Adrenal gland (tissue), 12 donors: ENCODE data around the gene CLASP1. TPM values are rescaled to one million over a fixed set of nuclear protein-coding genes. Genes with fewer than 3 reads are reported as not detected.

ENCODE experiments used
- DNase-seq, 7 donors: peaks; one replicate each; pipeline ENCODE4 v3.0.0-alpha.2; 2019 to 2020
- H3K27ac ChIP-seq, 5 donors: fragments of 200-600 bp; sonication (generic) in 4 of 5; 1 replicate in 3 of 5; 2 replicates in 2 of 5; pipeline versions ENCODE4 v1.5.1 to v1.8.0; 2016 to 2020; ENCODE audit warnings: mild to moderate bottlenecking in 1 of 5
- H3K27me3 ChIP-seq: fragments of 200-600 bp; 2 replicates; pipeline ENCODE4 v1.8.0; 2021
- H3K36me3 ChIP-seq, 2 donors: fragments of 200-600 bp; replicated peaks in 1 of 2; 1 replicate in 1 of 2; 2 replicates in 1 of 2; pipeline versions ENCODE4 v1.5.1 to v1.8.0; 2018 to 2022
- H3K4me1 ChIP-seq, 2 donors: fragments of 200-600 bp; replicated peaks in 1 of 2; 1 replicate in 1 of 2; 2 replicates in 1 of 2; pipeline versions ENCODE4 v1.5.1 to v1.8.0; 2018 to 2021
- H3K4me3 ChIP-seq, 4 donors: fragments of 200-600 bp; sonication (generic) in 3 of 4; one replicate each; pipeline ENCODE4 v1.5.1; 2016 to 2018
- H3K9me3 ChIP-seq, 3 donors: fragments of 200-600 bp; sonication (generic) in 1 of 3; replicated peaks in 1 of 3; 1 replicate in 2 of 3; 2 replicates in 1 of 3; pipeline versions ENCODE4 v1.5.1 to v1.8.0; 2016 to 2021
- POLR2A ChIP-seq, 2 donors: fragments of 450-650 bp; IDR thresholded peaks; one replicate each; pipeline ENCODE4 v1.6.1; 2017; ENCODE audit warnings: antibody characterized with exemption in 2 of 2, mild to moderate bottlenecking in 2 of 2, moderate library complexity in 1 of 2
- WGBS, 4 donors: extraction: QIAGEN DNeasy Blood & Tissue Kit in 2 of 4; methylation state at CpG; one replicate each; pipeline versions ENCODE4 v1.1.5 to v1.1.7; 2013 to 2017; 5-methylcytosine and 5-hydroxymethylcytosine counted together
- intact Hi-C, 2 donors: fragments of 100-400 bp; cut with DNase I; formaldehyde crosslinking; loops; one replicate each; pipeline versions ENCODE4 v1.14.1 to v1.15.0; 2022 to 2023
- polyA plus RNA-seq, 3 donors: library from polyadenylated mRNA; stranded (reverse); fragments of 200-250 nt in 2 of 3; fragments of 350-450 nt in 1 of 3; fragmentation: Illumina TruSeq in 1 of 3; extraction: RNeasy Lipid Tissue Mini Kit (QIAGEN cat#74804) in 1 of 3; gene quantifications; one replicate each; pipeline ENCODE4 v1.2.3, GENCODE V29; 2013 to 2014
- total RNA-seq, 9 donors: library from RNA; depleted of rRNA in 4 of 9; stranded (reverse); fragments of >200 nt in 4 of 9; fragments of 120-200 nt in 1 of 9; fragmentation: NEBNext Ultra II Directional in 1 of 9; extraction: Animal tissue kit (Norgen Biotek cat#: 25700) in 1 of 9; gene quantifications; one replicate each; pipeline versions ENCODE4 v1.1.0 to v1.2.4, GENCODE V29; 2013 to 2023
- TF ChIP-seq, protein P1 (sequence below), 6 experiments: fragments of 450-650 bp in 4 of 6; fragments of 200-600 bp in 2 of 6; sonication (generic) in 1 of 6; IDR thresholded peaks; 1 replicate in 5 of 6; 2 replicates in 1 of 6; pipeline versions ENCODE4 v1.5.1 to v1.8.0; 2016 to 2021; ENCODE audit warnings: antibody characterized with exemption in 6 of 6, mild to moderate bottlenecking in 2 of 6, moderate library complexity in 1 of 6
- donor health status: healthy with polysubstance abuse.
- donor health status: Bipolar disorder and iron deficiency.
- donor health status: DM: yes; HTN: yes; CAD: no.
- donor health status: DM: no; HTN: no; CAD: no.
- donor health status: DM: no; HTN: no; CAD: no.
- donor health status: DM: yes; HTN: yes; CAD: no.

The CLASP1 gene
- total and polyA plus RNA-seq, 12 donors, result 14.9 to 66.1 (median 53.4) TPM

DNA sequence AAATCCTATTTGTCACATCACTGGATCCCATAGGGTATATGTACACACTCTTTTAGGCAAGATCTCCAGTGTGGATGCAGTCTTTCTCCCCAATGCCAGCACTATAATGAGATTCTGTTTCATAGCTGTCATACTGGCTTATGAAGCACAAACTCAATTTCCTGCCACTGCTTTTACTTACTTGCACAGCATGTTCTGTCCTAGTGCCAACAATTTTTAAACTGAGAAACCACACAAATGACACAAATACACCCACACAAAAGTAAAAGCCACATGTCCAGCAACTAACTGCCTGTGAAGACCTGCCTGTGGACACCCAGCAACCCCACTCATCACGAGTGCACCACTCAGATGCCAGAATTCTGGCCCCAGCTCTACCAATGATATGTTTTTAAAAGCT is 148.2 kb downstream of the CLASP1 start:
- H3K36me3 ChIP-seq, result peaks cover 0 to 19% of the 10 kb centered on the region in 2 donors
- H3K27me3 ChIP-seq, result no peaks in the 10 kb centered on the region
- TF ChIP-seq, protein P1, sequence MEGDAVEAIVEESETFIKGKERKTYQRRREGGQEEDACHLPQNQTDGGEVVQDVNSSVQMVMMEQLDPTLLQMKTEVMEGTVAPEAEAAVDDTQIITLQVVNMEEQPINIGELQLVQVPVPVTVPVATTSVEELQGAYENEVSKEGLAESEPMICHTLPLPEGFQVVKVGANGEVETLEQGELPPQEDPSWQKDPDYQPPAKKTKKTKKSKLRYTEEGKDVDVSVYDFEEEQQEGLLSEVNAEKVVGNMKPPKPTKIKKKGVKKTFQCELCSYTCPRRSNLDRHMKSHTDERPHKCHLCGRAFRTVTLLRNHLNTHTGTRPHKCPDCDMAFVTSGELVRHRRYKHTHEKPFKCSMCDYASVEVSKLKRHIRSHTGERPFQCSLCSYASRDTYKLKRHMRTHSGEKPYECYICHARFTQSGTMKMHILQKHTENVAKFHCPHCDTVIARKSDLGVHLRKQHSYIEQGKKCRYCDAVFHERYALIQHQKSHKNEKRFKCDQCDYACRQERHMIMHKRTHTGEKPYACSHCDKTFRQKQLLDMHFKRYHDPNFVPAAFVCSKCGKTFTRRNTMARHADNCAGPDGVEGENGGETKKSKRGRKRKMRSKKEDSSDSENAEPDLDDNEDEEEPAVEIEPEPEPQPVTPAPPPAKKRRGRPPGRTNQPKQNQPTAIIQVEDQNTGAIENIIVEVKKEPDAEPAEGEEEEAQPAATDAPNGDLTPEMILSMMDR (IDR thresholded peaks at IDR 0.05), result no peak
- TF ChIP-seq POLR2A (IDR thresholded peaks at IDR 0.05), result no peak
- WGBS, 4 donors, result 67 to 85% (median 78%) methylated on average over 1 of the region's 1 CpG
- H3K27ac ChIP-seq, result no peak overlapping the region
- H3K9me3 ChIP-seq, result no peaks in the 10 kb centered on the region
- DNase-seq, result no peak
- H3K4me3 ChIP-seq, result no peak overlapping the region
- peaks cover 0 to 22% of the 10 kb centered on the region in 2 donors for H3K4me1 ChIP-seq
- intact Hi-C loops, result no loop called here

GRCh38 chr2:121498731-121499130 is 150.5 kb downstream of the CLASP1 start:
- intact Hi-C loops, result no loop called here
- H3K4me3 ChIP-seq, result no peak overlapping the region
- H3K27me3 ChIP-seq, result no peaks in the 10 kb centered on the region
- TF ChIP-seq POLR2A (IDR thresholded peaks at IDR 0.05), result no peak
- TF ChIP-seq, protein P1 (IDR thresholded peaks at IDR 0.05), result no peak
- 96 to 100% (median 99%) methylated on average over 1 of the region's 1 CpG for WGBS, 4 donors
- peaks cover 0 to 7% of the 10 kb centered on the region in 2 donors for H3K4me1 ChIP-seq
- no peak overlapping the region for H3K27ac ChIP-seq
- H3K9me3 ChIP-seq, result no peaks in the 10 kb centered on the region
- DNase-seq, result no peak
- peaks cover 0 to 19% of the 10 kb centered on the region in 2 donors for H3K36me3 ChIP-seq

GRCh38 chr2:121492409-121492808 is 156.9 kb downstream of the CLASP1 start:
- intact Hi-C loops, result no loop called here
- TF ChIP-seq POLR2A (IDR thresholded peaks at IDR 0.05), result no peak
- TF ChIP-seq, protein P1 (IDR thresholded peaks at IDR 0.05), result no peak
- Histone ChIP-seq H3K27me3 (no peaks in the 10 kb centered on the region), H3K4me1 (peaks cover 0 to 34% of the 10 kb centered on the region in 2 donors), H3K9me3 (no peaks in the 10 kb centered on the region), H3K4me3 (no peak overlapping the region), H3K36me3 (no peaks in the 10 kb centered on the region), H3K27ac (no peak overlapping the region)
- WGBS, 4 donors, result 86 to 96% (median 89%) methylated on average over 3 of the region's 3 CpGs
- DNase-seq, result no peak

GRCh38 chr2:121491518-121491917 is 157.7 kb downstream of the CLASP1 start:
- Histone ChIP-seq H3K36me3 (no peaks in the 10 kb centered on the region), H3K9me3 (no peaks in the 10 kb centered on the region), H3K4me1 (peaks cover 5 to 42% of the 10 kb centered on the region in 2 donors), H3K27ac (no peak overlapping the region), H3K4me3 (no peak overlapping the region), H3K27me3 (no peaks in the 10 kb centered on the region)
- intact Hi-C loops, result no loop called here
- no peak for DNase-seq
- no peak for TF ChIP-seq POLR2A (IDR thresholded peaks at IDR 0.05)
- 86 to 91% (median 89%) methylated on average over 4 of the region's 4 CpGs for WGBS, 4 donors

GRCh38 chr2:121490584-121491133 is 158.6 kb downstream of the CLASP1 start:
- TF ChIP-seq POLR2A (IDR thresholded peaks at IDR 0.05), result no peak
- TF ChIP-seq, protein P1 (IDR thresholded peaks at IDR 0.05), result no peak
- H3K4me3 ChIP-seq, result no peak overlapping the region
- no peaks in the 10 kb centered on the region for H3K36me3 ChIP-seq
- H3K27ac ChIP-seq, result no peak overlapping the region
- WGBS, 4 donors, result 74 to 91% (median 86%) methylated on average over 3 of the region's 3 CpGs
- DNase-seq, result no peak
- H3K4me1 ChIP-seq, result peaks cover 5 to 51% of the 10 kb centered on the region in 2 donors
- H3K9me3 ChIP-seq, result no peaks in the 10 kb centered on the region
- intact Hi-C loops, result no loop called here
- H3K27me3 ChIP-seq, result no peaks in the 10 kb centered on the region
